Measurements from ENCODE around the gene CHRNA1.

CHRNA1 gene

GRCh38 chr2:174722942-174723592 lies 41.2 kb downstream of the CHRNA1 start:
- H3K4me3 ChIP-seq (ENCODE audit: low read length), result no peak overlapping the region
- no peak for DNase-seq (ENCODE audit: low read depth)
- TF ChIP-seq, protein P1, sequence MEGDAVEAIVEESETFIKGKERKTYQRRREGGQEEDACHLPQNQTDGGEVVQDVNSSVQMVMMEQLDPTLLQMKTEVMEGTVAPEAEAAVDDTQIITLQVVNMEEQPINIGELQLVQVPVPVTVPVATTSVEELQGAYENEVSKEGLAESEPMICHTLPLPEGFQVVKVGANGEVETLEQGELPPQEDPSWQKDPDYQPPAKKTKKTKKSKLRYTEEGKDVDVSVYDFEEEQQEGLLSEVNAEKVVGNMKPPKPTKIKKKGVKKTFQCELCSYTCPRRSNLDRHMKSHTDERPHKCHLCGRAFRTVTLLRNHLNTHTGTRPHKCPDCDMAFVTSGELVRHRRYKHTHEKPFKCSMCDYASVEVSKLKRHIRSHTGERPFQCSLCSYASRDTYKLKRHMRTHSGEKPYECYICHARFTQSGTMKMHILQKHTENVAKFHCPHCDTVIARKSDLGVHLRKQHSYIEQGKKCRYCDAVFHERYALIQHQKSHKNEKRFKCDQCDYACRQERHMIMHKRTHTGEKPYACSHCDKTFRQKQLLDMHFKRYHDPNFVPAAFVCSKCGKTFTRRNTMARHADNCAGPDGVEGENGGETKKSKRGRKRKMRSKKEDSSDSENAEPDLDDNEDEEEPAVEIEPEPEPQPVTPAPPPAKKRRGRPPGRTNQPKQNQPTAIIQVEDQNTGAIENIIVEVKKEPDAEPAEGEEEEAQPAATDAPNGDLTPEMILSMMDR (IDR thresholded peaks at IDR 0.05; ENCODE audit: insufficient read depth, low read depth, low read length, missing control alignments), result no peak

DNA sequence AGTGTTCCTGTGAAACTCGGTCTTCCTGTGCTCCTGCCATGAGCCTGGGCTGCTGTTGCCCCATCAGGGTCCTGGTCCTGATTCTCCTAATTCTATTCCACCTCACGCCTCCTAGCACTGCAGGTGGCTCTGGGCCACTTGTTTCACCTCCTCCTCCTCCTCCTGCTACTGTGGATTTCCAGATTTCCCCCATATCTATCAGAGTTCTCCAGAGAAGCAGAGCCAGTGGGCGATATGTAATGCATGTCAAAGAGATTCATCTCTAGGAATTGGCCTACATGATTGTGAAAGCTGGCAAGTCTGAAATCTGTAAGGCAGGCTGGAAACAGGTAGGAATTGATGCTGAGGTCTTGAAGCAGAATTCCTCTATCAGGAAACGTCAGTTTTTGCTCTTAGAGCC lies 45.3 kb downstream of the CHRNA1 start:
- no peak overlapping the region for H3K4me3 ChIP-seq (ENCODE audit: low read length)
- TF ChIP-seq, protein P1 (IDR thresholded peaks at IDR 0.05; ENCODE audit: insufficient read depth, low read depth, low read length, missing control alignments), result no peak
- no peak for DNase-seq (ENCODE audit: low read depth)

- no peak for DNase-seq (ENCODE audit: low read depth)
- H3K4me3 ChIP-seq (ENCODE audit: low read length), result no peak overlapping the region
- TF ChIP-seq, protein P1 (IDR thresholded peaks at IDR 0.05; ENCODE audit: insufficient read depth, low read depth, low read length, missing control alignments), result no peak
Observed at GRCh38 chr2:174718591-174718990, 45.7 kb downstream of the CHRNA1 start.

DNA sequence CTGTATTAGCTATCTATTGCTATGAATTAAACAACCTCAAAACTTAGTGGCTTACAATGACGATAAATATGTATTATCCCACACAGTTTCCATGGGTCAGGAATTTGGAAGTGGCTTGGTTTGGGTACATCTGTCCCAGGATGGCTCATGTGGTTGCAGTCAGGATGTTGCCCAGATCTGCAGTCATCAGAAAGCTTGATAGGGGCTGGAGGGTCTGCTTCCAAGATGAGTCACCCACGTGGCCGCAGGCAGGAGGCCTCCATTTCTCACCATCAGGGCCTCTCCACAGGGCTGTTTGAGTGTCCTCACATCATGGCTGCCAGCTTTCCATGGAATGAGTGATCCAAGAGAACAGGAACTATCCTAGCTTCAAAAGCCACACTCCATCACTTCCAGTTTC lies 46.4 kb downstream of the CHRNA1 start:
- DNase-seq (ENCODE audit: low read depth), result no peak
- TF ChIP-seq, protein P1 (IDR thresholded peaks at IDR 0.05; ENCODE audit: insufficient read depth, low read depth, low read length, missing control alignments), result no peak
- H3K4me3 ChIP-seq (ENCODE audit: low read length), result no peak overlapping the region

- DNase-seq (ENCODE audit: low read depth), result no peak
- no peak overlapping the region for H3K4me3 ChIP-seq (ENCODE audit: low read length)
- TF ChIP-seq, protein P1 (IDR thresholded peaks at IDR 0.05; ENCODE audit: insufficient read depth, low read depth, low read length, missing control alignments), result no peak
Observed at GRCh38 chr2:174717273-174717672, 47.0 kb downstream of the CHRNA1 start.

DNA sequence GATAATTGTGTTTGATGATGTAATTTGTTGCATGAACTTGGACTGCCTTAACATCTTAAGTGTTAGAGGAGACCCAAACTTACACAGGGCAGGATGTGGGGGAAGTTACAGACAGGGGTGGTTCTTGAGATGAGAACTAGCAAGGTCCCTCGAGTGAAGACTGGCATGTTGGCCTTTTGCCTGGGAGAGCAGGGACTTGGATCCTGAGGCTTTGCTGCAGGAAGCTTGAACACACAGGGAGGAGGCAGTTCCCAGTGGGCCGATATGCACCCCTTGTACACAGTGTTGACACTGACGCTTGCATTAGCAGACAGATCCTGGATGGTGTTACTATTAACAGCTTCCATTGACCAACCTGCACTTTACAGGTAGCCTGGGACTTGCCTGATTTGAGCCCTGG lies 47.5 kb downstream of the CHRNA1 start:
- DNase-seq (ENCODE audit: low read depth), result no peak
- no peak overlapping the region for H3K4me3 ChIP-seq (ENCODE audit: low read length)
- TF ChIP-seq, protein P1 (IDR thresholded peaks at IDR 0.05; ENCODE audit: insufficient read depth, low read depth, low read length, missing control alignments), result no peak

DNA sequence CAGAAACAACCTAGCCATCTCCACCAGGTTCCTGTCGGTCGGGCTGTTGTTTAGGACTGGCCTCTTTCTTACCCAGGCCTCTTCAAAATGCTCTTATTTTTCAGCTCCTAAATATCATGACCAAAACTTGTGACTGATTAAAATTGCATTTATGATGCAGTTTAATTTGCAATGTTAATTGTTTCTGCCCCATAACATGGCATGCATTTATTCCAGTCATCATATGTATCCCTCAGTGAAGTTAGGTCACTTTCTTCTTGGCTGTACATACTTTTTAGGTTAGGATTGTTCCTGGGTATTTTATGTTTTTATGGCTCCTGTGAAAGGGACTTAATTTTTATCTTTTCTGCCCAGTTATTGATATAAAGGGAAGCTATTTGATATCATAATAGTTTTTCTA lies 50.6 kb downstream of the CHRNA1 start:
- H3K4me3 ChIP-seq (ENCODE audit: low read length), result no peak overlapping the region
- TF ChIP-seq, protein P1 (IDR thresholded peaks at IDR 0.05; ENCODE audit: insufficient read depth, low read depth, low read length, missing control alignments), result no peak
- no peak for DNase-seq (ENCODE audit: low read depth)

All from epithelial cell of esophagus (primary cell).